Bronchial epithelial cell (primary cell): Measurements from ENCODE around the gene PTPRT. TPM values are rescaled to one million over a fixed set of nuclear protein-coding genes. Genes with fewer than 3 reads are reported as not detected.

Experiments
- DNase-seq: peaks from one replicate; pipeline ENCODE4 v3.0.0-alpha.2; 2010; ENCODE audit warnings: low read depth
- FAIRE-seq: peaks from 2 replicates; lab custom pipeline; 2011; peaks lifted over from hg19 to GRCh38; lab: Jason Lieb, UNC
- H3K27me3 ChIP-seq: 2 replicates; pipeline ENCODE4 v1.5.1; 2011; ENCODE audit warnings: low read length; ENCODE audit not compliant: control insufficient read depth, insufficient read depth
- H3K36me3 ChIP-seq: 2 replicates; pipeline ENCODE4 v1.5.1; 2011; ENCODE audit warnings: low read length; ENCODE audit not compliant: control insufficient read depth, insufficient read depth
- H3K4me3 ChIP-seq: 2 replicates; pipeline ENCODE4 v1.5.1; 2011; ENCODE audit warnings: mild to moderate bottlenecking, low read depth, low read length, control low read depth
- CTCF ChIP-seq: IDR thresholded peaks from 2 replicates; pipeline ENCODE4 v1.5.1; 2011; ENCODE audit warnings: mild to moderate bottlenecking, moderate library complexity, low read length, control low read depth, inconsistent platforms; ENCODE audit not compliant: insufficient read depth, severe bottlenecking
- total RNA-seq: library from RNA; depleted of rRNA; stranded (reverse); fragments of >200 nt; gene quantifications from 2 replicates; pipeline ENCODE4 v1.2.1, GENCODE V29; 2014

The PTPRT gene
- total RNA-seq, 1 donor from 2014 or later: not detected

- no peaks in the 10 kb centered on the region for H3K36me3 ChIP-seq
- DNase-seq (no peak), FAIRE-seq (peak; percentile 86)
- no peak overlapping the region for H3K4me3 ChIP-seq
- TF ChIP-seq CTCF: no peak
- H3K27me3 ChIP-seq: no peaks in the 10 kb centered on the region
Observed at GRCh38 chr20:42370075-42370474, 819.6 kb downstream of the PTPRT start.

DNA sequence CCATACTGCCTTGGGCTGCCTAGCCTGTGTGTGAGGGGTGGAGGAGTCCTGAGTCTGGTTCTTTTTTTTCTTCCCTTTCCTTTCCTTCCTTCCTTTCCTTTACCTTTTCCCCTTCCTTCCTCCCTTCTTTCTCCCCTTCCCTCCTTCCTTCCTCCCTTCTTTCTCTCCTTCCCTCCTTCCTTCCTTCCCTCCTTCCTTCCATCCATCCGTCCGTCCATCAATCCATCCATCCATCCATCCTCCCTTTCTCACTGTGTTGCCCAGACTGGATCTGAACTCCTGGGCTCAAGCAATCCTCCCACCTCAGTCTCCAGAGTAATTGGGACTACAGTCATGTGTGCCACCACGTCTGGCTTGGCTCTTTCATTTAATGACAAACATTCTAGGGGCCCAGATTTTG lies 820.8 kb downstream of the PTPRT start:
- TF ChIP-seq CTCF: no peak
- DNase-seq (no peak), FAIRE-seq (no peak)
- Histone ChIP-seq H3K36me3 (no peaks in the 10 kb centered on the region), H3K4me3 (no peak overlapping the region), H3K27me3 (no peaks in the 10 kb centered on the region)

DNA sequence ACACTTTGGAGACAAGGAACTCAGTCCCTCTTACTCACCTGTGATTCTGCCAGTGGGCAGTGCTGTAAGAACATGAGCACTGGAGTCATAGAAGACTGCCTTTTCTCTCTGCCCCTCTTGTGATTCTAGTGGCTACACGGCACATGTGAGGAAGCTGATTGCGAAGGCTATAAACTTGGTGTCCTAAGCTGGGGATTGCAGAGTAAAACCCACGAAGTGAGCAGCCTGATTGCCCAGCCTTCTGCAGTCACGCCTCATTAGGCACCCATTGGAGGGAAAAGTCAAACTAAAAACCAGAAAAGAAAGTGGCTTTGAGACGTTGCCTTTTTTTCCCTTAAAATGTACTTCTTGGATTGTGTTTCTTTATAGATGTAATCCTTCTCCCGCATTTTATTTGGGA lies 823.1 kb downstream of the PTPRT start:
- TF ChIP-seq CTCF: no peak
- Histone ChIP-seq H3K27me3 (no peaks in the 10 kb centered on the region), H3K4me3 (no peak overlapping the region), H3K36me3 (no peaks in the 10 kb centered on the region)
- DNase-seq (no peak), FAIRE-seq (no peak)

- Histone ChIP-seq H3K36me3 (no peaks in the 10 kb centered on the region), H3K27me3 (no peaks in the 10 kb centered on the region), H3K4me3 (no peak overlapping the region)
- FAIRE-seq (no peak), DNase-seq (no peak)
- no peak for TF ChIP-seq CTCF
Observed at GRCh38 chr20:42364446-42364845, 825.3 kb downstream of the PTPRT start.

GRCh38 chr20:42361402-42361970 lies 828.2 kb downstream of the PTPRT start:
- no peak overlapping the region for H3K4me3 ChIP-seq
- DNase-seq (no peak), FAIRE-seq (no peak)
- no peaks in the 10 kb centered on the region for H3K27me3 ChIP-seq
- TF ChIP-seq CTCF: no peak
- no peaks in the 10 kb centered on the region for H3K36me3 ChIP-seq

GRCh38 chr20:42360621-42361020 lies 829.1 kb downstream of the PTPRT start:
- H3K4me3 ChIP-seq: no peak overlapping the region
- H3K27me3 ChIP-seq: no peaks in the 10 kb centered on the region
- no peak for TF ChIP-seq CTCF
- FAIRE-seq: no peak
- DNase-seq: no peak
- no peaks in the 10 kb centered on the region for H3K36me3 ChIP-seq
